HUES64 (cell line): ENCODE measurements around the gene NECAB2.

Experiments used
- H3K27ac ChIP-seq: 2 replicates; pipeline ENCODE4 v1.7.0; 2013; ENCODE audit warnings: low read depth, low read length, inconsistent platforms
- H3K27me3 ChIP-seq: 2 replicates; pipeline ENCODE4 v1.6.1; 2013; ENCODE audit warnings: mild to moderate bottlenecking, low read length; ENCODE audit not compliant: insufficient read depth
- H3K36me3 ChIP-seq: 2 replicates; pipeline ENCODE4 v1.6.1; 2013; ENCODE audit warnings: mild to moderate bottlenecking, low read length; ENCODE audit not compliant: insufficient read depth
- H3K4me1 ChIP-seq: 2 replicates; pipeline ENCODE4 v1.6.1; 2013; ENCODE audit warnings: mild to moderate bottlenecking, low read length, moderate library complexity; ENCODE audit not compliant: insufficient read depth
- H3K4me3 ChIP-seq: 2 replicates; pipeline ENCODE4 v1.5.1; 2013; ENCODE audit warnings: mild to moderate bottlenecking, low read length, moderate library complexity
- H3K9ac ChIP-seq: 2 replicates; pipeline ENCODE4 v1.6.1; 2013; ENCODE audit warnings: mild to moderate bottlenecking, low read depth, low read length
- H3K9me3 ChIP-seq: 2 replicates; pipeline ENCODE4 v1.6.1; 2013; ENCODE audit warnings: low read depth, low read length; ENCODE audit not compliant: insufficient read depth
- WGBS: fragments of 150-250, 120-280 bp; methylation state at CpG from one replicate; pipeline ENCODE4 v1.1.7; 2013; ENCODE audit warnings: missing lambda C conversion rate; 5-methylcytosine and 5-hydroxymethylcytosine counted together

The NECAB2 gene

DNA sequence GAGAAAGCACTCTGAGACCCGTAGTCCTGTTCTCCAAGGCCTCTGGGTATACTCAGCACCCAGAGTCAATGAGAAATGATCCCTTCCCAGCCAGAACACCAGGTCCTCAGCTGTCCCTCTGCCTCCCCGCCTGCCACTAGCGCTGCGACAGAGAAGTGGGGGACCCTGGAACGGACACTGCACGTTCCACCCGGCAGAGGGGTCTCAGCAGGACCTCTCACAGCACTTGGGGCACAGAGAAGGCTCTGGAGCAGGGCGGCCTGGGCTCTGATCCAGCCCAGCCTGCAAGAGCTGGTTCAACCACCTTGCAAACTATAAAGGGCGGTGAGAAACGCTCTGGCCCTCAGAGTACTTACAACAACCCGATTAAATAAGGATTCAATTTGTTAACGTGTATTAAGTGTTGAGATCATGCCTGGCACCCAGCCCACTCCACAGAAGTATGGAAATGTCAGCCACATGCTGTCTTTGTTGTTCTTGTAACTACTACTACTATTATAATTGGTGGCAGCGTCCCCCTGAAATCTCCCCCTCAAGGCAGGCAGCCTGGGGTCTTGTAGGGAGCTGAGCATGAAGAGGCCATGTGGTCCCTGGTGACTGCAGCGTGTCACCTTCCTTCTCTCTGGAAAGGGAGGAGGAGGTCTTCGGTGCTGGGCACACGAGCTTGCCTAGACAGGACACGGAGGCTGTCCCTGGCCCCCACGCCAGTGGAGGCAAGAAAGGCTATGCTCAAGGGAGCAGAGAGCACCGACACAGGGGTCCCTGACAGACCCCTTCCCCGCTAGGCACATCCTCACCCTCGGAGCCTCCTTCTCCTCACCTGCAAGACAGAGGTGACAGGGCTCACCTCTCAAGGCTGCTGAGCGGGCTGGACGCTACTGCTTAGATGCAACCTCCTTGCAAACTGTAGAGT, 12.6 kb upstream of the NECAB2 start:
- 84% methylated on average over 21 of the region's 23 CpGs for WGBS
- no peaks in the 10 kb centered on the region for H3K36me3 ChIP-seq
- H3K9me3 ChIP-seq, result no peaks in the 10 kb centered on the region
- H3K27me3 ChIP-seq, result no peaks in the 10 kb centered on the region
- H3K4me3 ChIP-seq, result no peak overlapping the region
- no peak overlapping the region for H3K9ac ChIP-seq
- no peak overlapping the region for H3K27ac ChIP-seq
- peaks cover 6% of the 10 kb centered on the region; the same call in 1 of the 2 replicates for H3K4me1 ChIP-seq

DNA sequence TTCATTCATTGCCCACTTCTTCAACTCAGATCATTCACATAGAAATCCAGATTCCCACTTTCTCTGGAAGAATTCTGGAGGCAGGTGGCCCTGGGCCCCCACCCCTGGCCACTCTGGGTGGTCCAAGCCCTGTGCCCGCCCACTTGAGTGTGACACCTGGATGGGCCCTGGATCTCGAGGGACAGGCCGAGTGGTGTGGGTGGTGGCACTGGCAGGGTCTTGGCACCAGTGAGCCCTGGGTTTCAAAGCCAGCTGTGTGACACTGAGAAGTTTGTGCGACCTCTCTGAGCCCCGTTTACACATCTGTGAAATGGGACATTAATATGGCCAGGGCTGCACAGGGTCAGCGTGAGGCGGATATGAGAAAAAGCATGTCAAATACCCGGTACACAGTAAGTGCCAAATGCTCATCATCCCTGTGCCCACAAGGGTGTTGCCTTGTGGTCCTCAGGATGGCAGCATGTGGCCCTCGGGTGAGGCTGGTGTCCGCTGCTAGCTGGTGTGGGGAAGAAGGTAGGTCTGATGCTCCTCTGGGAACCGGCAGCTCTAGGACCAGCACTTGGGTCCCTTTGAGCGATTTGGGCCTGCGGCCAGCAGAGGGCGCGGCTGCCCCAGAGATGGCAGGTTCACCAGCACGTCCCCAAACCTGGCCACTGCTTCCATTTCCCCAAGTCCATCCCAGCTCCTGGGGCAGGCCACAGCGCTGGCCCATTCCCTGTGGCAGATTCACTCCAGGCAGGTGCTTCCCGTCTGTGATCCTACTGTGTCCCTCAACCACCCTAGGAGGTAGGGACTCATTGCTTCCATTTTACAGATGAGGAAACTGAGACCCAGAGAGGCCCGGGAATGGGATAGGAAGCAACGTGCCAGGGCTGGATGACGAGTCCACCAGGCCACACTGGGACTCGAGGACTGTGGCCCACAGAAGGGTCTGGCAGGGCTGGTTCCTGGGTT, 11.4 kb upstream of the NECAB2 start:
- H3K36me3 ChIP-seq, result no peaks in the 10 kb centered on the region
- H3K4me3 ChIP-seq, result no peak overlapping the region
- peaks cover 6% of the 10 kb centered on the region; the same call in 1 of the 2 replicates for H3K4me1 ChIP-seq
- 51% methylated on average over 22 of the region's 22 CpGs for WGBS
- H3K27ac ChIP-seq, result no peak overlapping the region
- H3K9me3 ChIP-seq, result no peaks in the 10 kb centered on the region
- H3K9ac ChIP-seq, result no peak overlapping the region
- no peaks in the 10 kb centered on the region for H3K27me3 ChIP-seq

DNA sequence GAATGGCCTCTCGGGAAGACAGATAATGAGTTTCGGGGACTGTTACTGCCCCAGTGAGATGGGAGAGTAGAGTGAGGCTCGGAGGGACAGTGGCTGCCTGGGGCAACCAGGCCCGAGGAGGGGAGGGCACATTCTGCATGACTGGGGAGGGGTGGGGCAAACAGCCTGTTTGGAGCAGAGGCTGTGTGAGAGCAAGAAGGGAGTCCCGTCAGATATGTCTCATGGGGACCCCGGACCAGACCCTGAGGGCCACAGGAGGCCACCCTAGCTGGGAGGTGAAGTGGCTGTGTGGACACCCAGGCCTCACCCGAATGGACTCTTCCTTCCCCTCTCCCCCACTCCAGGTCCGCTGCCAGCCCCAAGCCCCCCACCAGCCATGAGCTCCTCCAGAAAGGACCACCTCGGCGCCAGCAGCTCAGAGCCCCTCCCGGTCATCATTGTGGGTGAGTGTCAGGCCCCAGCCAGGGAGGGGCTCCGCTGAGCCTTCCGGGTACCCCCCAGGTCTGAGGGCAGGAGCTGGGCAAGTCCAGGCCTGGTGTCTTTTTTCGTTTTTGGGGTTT, 10.7 kb upstream of the NECAB2 start:
- Histone ChIP-seq H3K36me3 (no peaks in the 10 kb centered on the region), H3K4me1 (peaks cover 6% of the 10 kb centered on the region; the same call in 1 of the 2 replicates), H3K9me3 (no peaks in the 10 kb centered on the region), H3K27me3 (no peaks in the 10 kb centered on the region), H3K4me3 (no peak overlapping the region), H3K9ac (no peak overlapping the region), H3K27ac (no peak overlapping the region)
- 93% methylated on average over 13 of the region's 14 CpGs for WGBS

DNA sequence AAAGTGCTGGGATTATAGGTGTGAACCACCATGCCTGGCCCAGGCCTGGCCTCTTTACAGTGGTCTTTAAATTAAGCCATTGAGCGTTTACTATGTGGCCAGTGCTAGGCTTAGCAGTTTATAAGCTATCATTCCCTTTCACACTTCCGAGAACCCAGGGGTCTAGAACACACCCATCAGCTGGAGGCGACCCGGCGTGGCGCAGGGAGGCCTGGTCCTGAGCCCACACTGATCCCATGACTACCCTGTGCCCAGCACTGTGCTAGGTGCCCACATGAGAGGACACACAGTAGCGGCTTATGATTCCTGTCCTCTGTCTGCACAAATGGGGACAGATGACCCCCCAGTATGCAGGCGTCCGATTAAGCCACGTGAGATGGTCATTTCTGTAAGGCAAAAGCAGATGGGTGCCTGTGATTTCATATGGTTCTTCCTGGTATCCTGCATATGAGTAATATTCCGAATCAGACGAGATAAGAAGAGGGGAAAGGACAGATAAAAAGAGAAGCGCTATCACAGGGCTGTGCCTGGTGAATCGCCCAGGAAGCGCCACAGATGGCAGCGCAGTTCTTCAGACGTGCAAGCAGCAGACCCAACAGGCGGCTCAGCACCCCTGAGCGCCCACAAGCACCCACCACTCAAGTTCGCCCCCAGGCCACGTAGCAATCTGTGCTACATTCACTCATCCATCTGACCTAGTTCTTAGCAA, 9.8 kb upstream of the NECAB2 start:
- WGBS, result 88% methylated on average over 21 of the region's 21 CpGs
- H3K36me3 ChIP-seq, result no peaks in the 10 kb centered on the region
- H3K27ac ChIP-seq, result no peak overlapping the region
- no peaks in the 10 kb centered on the region for H3K27me3 ChIP-seq
- no peak overlapping the region for H3K9ac ChIP-seq
- no peak overlapping the region for H3K4me3 ChIP-seq
- H3K9me3 ChIP-seq, result no peaks in the 10 kb centered on the region
- H3K4me1 ChIP-seq, result peaks cover 6% of the 10 kb centered on the region; the same call in 1 of the 2 replicates

DNA sequence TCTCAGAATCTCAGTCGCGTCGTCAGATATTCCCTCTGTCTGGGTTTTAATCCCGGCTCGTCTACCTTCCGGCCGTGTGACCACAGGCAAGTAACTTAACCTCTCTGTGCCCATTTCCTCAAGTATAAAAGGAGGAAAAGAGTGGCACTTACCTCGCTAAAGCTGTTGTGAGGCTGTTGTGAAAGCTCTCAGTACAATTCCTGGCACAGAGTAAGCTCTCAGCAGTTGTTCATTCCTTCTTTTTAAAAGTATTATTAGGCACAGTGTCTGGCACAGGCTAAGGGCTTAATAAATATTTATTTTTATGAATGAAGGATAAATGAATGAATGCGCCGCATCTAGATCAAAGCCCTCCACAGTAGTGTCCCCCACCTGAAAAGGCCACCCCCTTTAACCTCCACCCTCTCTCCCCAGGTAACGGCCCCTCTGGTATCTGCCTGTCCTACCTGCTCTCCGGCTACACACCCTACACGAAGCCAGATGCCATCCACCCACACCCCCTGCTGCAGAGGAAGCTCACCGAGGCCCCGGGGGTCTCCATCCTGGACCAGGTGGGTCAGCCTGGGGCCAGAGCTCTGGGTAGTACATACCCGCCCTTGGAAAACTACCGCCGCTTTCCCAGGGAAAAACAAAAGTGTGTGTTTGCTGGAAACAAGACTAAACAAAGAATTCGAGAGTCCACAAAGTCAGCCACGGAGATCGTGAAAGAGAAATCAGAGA, 9.0 kb upstream of the NECAB2 start:
- no peak overlapping the region for H3K4me3 ChIP-seq
- H3K4me1 ChIP-seq, result peaks cover 6% of the 10 kb centered on the region; the same call in 1 of the 2 replicates
- H3K36me3 ChIP-seq, result no peaks in the 10 kb centered on the region
- WGBS, result 86% methylated on average over 21 of the region's 21 CpGs
- no peak overlapping the region for H3K9ac ChIP-seq
- no peak overlapping the region for H3K27ac ChIP-seq
- H3K27me3 ChIP-seq, result no peaks in the 10 kb centered on the region
- no peaks in the 10 kb centered on the region for H3K9me3 ChIP-seq

DNA sequence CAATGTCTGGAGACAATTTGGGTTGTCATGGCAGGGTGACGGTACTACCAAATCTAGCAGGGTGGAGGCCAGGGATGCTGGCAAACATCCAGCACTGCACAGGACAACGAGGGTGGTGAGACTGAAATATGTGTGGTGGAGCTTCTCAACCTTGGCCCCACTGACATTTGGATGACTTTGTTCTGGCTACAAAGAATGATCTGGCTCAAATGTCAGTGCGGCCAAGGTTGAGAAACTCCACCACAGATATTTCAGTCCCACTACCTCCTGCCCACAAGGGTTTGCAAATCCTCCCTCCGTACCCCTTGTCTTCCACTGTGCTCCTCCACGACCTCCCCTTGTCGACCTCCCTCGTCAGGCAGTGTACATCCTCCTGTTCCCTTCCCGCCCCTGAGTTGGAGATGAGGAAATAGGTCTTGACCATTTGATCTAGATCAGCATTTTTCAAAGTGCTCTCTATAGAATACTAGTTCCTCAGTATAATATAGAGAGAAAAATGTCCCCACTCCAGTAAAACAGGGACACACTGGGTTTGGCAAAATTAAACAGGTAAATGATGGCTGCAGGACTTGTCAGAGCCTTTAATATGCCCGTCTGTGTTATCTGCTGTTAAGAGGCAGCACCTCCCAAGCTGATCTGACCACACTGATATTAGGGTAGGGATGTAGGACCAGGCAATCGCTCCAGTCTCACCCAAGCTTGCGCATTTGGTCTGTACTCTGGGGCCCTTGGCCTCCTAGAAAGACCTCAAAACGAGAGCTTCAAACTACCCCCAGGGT, 8.2 kb upstream of the NECAB2 start:
- H3K36me3 ChIP-seq, result no peaks in the 10 kb centered on the region
- H3K9ac ChIP-seq, result no peak overlapping the region
- H3K27ac ChIP-seq, result no peak overlapping the region
- H3K9me3 ChIP-seq, result no peaks in the 10 kb centered on the region
- WGBS, result 87% methylated on average over 12 of the region's 12 CpGs
- no peak overlapping the region for H3K4me3 ChIP-seq
- no peaks in the 10 kb centered on the region for H3K27me3 ChIP-seq
- H3K4me1 ChIP-seq, result no peaks in the 10 kb centered on the region

DNA sequence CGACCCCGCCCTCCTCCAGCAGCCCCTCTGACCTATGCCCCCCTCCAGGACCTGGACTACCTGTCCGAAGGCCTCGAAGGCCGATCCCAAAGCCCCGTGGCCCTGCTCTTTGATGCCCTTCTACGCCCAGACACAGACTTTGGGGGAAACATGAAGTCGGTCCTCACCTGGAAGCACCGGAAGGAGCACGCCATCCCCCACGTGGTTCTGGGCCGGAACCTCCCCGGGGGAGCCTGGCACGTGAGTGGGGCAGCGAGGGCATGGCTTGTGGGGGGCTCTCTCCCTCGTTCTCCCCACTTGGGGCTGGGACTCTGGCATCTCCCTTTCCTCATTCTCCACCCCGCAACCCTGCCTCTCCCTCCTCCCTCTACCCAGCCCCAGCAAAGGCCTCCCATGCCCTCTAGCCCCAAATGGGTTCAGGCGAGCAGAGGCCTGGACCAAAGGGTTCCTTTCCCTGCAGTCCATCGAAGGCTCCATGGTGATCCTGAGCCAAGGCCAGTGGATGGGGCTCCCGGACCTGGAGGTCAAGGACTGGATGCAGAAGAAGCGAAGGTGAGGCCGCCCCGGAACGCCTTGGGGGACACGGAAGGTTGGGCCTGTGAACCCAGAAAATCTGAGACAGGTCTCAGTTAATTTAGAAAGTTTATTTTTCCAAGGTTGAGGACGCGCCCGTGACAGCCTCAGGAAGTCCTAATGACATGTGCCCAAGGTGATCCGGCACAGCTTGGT, 7.4 kb upstream of the NECAB2 start:
- no peak overlapping the region for H3K9ac ChIP-seq
- no peak overlapping the region for H3K27ac ChIP-seq
- 93% methylated on average over 29 of the region's 29 CpGs for WGBS
- no peaks in the 10 kb centered on the region for H3K36me3 ChIP-seq
- no peaks in the 10 kb centered on the region for H3K4me1 ChIP-seq
- no peaks in the 10 kb centered on the region for H3K9me3 ChIP-seq
- no peaks in the 10 kb centered on the region for H3K27me3 ChIP-seq
- no peak overlapping the region for H3K4me3 ChIP-seq

DNA sequence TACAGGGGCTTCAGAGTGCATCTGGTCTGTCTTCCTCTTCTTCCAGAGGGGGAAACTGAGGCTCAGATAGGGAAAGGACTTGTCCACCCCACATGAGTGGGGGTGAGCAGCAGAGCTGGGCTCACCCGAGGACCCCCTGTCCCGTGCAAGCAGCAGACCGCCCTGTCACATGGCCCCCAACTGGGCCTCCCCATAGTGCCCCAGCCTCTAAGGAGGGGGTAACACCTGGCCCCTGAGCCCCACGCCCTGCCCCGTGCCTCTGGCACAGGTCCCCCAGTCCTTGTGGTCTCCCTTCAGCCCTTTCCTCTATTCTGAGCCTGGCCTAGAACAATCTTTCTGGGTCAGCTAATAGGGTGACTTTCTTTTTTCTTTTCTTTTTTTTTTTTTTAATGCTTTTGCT, 6.5 kb upstream of the NECAB2 start:
- H3K36me3 ChIP-seq, result no peaks in the 10 kb centered on the region
- H3K9ac ChIP-seq, result no peak overlapping the region
- no peaks in the 10 kb centered on the region for H3K4me1 ChIP-seq
- H3K27ac ChIP-seq, result no peak overlapping the region
- H3K4me3 ChIP-seq, result no peak overlapping the region
- no peaks in the 10 kb centered on the region for H3K27me3 ChIP-seq
- H3K9me3 ChIP-seq, result no peaks in the 10 kb centered on the region
- 91% methylated on average over 5 of the region's 5 CpGs for WGBS

DNA sequence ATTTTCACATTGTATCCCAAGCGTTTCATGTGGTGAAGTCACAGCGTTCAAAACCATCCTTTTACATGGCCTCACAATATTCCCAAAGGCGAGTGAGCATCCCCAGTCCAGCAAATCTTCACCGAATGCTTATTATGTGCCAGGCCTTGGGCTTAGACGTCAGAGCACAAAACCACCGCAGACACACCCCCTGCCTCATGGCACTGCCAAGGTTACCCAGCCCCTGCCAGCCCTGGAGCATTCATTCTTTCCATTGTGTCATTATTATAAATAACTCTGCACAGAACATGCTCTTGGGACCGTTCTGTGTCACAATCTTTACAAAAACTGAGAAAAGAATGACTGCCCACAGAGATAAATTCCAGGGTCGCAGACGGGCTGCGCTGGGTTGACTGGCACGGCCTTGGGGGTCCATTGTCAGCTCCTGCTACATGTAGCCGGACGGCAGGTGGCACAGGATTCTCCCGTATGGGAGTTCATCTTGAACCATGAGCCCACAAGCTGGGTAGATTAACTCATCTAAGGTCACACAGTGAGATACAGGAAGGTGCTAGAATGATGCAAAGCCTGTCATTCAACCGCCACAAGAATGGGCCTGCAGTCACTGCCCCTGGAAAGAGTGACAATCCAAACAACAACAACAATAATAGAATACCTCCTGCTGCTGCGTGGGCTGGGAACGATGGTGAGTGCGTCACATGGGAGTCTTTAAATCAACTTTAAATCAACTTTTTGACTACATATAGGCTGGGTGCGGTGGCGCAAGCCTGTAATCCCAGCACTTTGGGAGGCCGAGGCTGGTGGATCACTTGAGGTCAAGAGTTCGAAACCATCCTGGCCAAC, 4.5 kb upstream of the NECAB2 start:
- no peak overlapping the region for H3K4me3 ChIP-seq
- no peak overlapping the region for H3K9ac ChIP-seq
- H3K36me3 ChIP-seq, result no peaks in the 10 kb centered on the region
- H3K27ac ChIP-seq, result no peak overlapping the region
- H3K27me3 ChIP-seq, result no peaks in the 10 kb centered on the region
- H3K4me1 ChIP-seq, result no peaks in the 10 kb centered on the region
- WGBS, result 92% methylated on average over 22 of the region's 22 CpGs
- no peaks in the 10 kb centered on the region for H3K9me3 ChIP-seq
